HepG2 (cell line): ENCODE data around the gene HPS1. TPM values are rescaled to one million over a fixed set of nuclear protein-coding genes. Genes with fewer than 3 reads are reported as not detected.

Source experiments
- ATAC-seq: fragments of 200-7000 bp; cut with Tn5 transposase; 3 replicates; pipeline ENCODE4 v1.9.1; 2020; ENCODE audit warnings: mild to moderate bottlenecking, moderate library complexity
- BruUV-seq: library from RNA; stranded (reverse); fragments of 400-500 nt; replicated peaks from 2 replicates; lab custom pipeline; 2021; lab: Mats Ljungman, UMichigan
- CTCF ChIA-PET: fragments of 300-600 bp; formaldehyde crosslinking; extraction: SDS; loops from one replicate; lab custom pipeline; 2021; ENCODE audit warnings: low total read pairs, inconsistent platforms, low intra/inter-chr PET ratio; lab: Yijun Ruan, JAX
- POLR2A ChIA-PET: fragments of 350-600 bp; sonication (Branson Sonifier 250); formaldehyde crosslinking; loops from one replicate; lab custom pipeline; 2020; ENCODE audit warnings: antibody characterized with exemption, inconsistent platforms; lab: Yijun Ruan, JAX
- DNase-seq: peaks from one replicate; pipeline ENCODE4 v3.0.0-alpha.2; 2015; ENCODE audit warnings: low spot score
- FAIRE-seq: peaks from 3 replicates; lab custom pipeline; 2011; peaks lifted over from hg19 to GRCh38; lab: Jason Lieb, UNC
- H2AFZ ChIP-seq: one replicate; pipeline ENCODE4 v1.6.1; 2011; ENCODE audit warnings: low read length, inconsistent platforms
- H3K27ac ChIP-seq: fragments of 300-600 bp; 3 replicates; pipeline ENCODE4 v1.8.0; 2011; ENCODE audit warnings: mixed run types, mild to moderate bottlenecking, mixed read lengths, low read length, inconsistent platforms; ENCODE audit not compliant: insufficient read depth; ENCODE audit errors: extremely low read length
- H3K27me3 ChIP-seq, 2 experiments: fragments of 200-600 bp in 1 of 2; 2 replicates in 1 of 2; 3 replicates in 1 of 2; pipeline versions ENCODE4 v1.6.0 to v1.8.0; 2011; ENCODE audit warnings: low read length in 2 of 2, mild to moderate bottlenecking in 2 of 2, moderate library complexity in 2 of 2, inconsistent platforms in 1 of 2; ENCODE audit not compliant: insufficient read depth in 2 of 2, control insufficient read depth in 1 of 2
- H3K36me3 ChIP-seq, 2 experiments: fragments of 200-600 bp in 1 of 2; replicated peaks in 1 of 2; 2 replicates in 1 of 2; 3 replicates in 1 of 2; pipeline versions ENCODE4 v1.5.1 to v1.8.0; 2011; ENCODE audit warnings: low read length in 2 of 2, inconsistent platforms in 1 of 2; ENCODE audit not compliant: insufficient read depth in 2 of 2, control insufficient read depth in 1 of 2
- H3K4me1 ChIP-seq: 2 replicates; pipeline ENCODE4 v1.5.1; 2012; ENCODE audit warnings: low read length, inconsistent platforms; ENCODE audit not compliant: insufficient read depth
- H3K4me2 ChIP-seq: 2 replicates; pipeline ENCODE4 v1.6.0; 2011; ENCODE audit warnings: low read depth, low read length, inconsistent platforms
- H3K4me3 ChIP-seq, 3 experiments: fragments of 200-600 bp in 1 of 3; sonication (generic), shearing (Covaris generic) in 1 of 3; replicated peaks in 1 of 3; 2 replicates each; pipeline ENCODE4 v1.5.1; 2011 to 2016; ENCODE audit warnings: low read length in 3 of 3, inconsistent platforms in 2 of 3, low read depth in 2 of 3, mild to moderate bottlenecking in 2 of 3, control low read depth in 1 of 3, mixed read lengths in 1 of 3; ENCODE audit not compliant: insufficient read depth in 1 of 3
- H3K79me2 ChIP-seq: one replicate; pipeline ENCODE4 v1.6.1; 2011; ENCODE audit warnings: low read length, inconsistent platforms; ENCODE audit not compliant: insufficient read depth
- H3K9ac ChIP-seq: 2 replicates; pipeline ENCODE4 v1.6.0; 2011; ENCODE audit warnings: mild to moderate bottlenecking, low read depth, low read length, inconsistent platforms; ENCODE audit not compliant: insufficient read depth
- H3K9me3 ChIP-seq: 2 replicates; pipeline ENCODE4 v1.5.1; 2012; ENCODE audit warnings: mild to moderate bottlenecking, low read length
- H4K20me1 ChIP-seq: 2 replicates; pipeline ENCODE4 v1.6.0; 2011; ENCODE audit warnings: inconsistent platforms, mild to moderate bottlenecking, low read length, moderate library complexity; ENCODE audit not compliant: insufficient read depth
- ATF4 ChIP-seq, 2 experiments: fragments of 450-650 bp in 1 of 2; sonication (generic) in 1 of 2; formaldehyde crosslinking; IDR thresholded peaks; 2 replicates each; pipeline versions ENCODE4 v1.5.0 to v1.8.0; 2020 to 2022; ENCODE audit warnings: mild to moderate bottlenecking in 1 of 2, missing genetic modification reagents in 1 of 2
- HMG20A ChIP-seq: IDR thresholded peaks from 2 replicates; pipeline ENCODE4 v1.6.1; 2016; ENCODE audit warnings: borderline replicate concordance
- NFAT5 ChIP-seq: sonication (generic); formaldehyde crosslinking; IDR thresholded peaks from 2 replicates; pipeline ENCODE4 v1.4.0; 2020; ENCODE audit warnings: missing genetic modification reagents
- PCBP2 ChIP-seq: fragments of 200-400 bp; formaldehyde crosslinking; optimal IDR thresholded peaks from 2 replicates; pipeline ENCODE3; 2018; ENCODE audit warnings: low read length, low read depth; ENCODE audit not compliant: poor library complexity, severe bottlenecking
- PHF21A ChIP-seq: sonication (generic); formaldehyde crosslinking; IDR thresholded peaks from 2 replicates; pipeline ENCODE4 v1.5.0; 2020; ENCODE audit warnings: mild to moderate bottlenecking, missing genetic modification reagents
- SRSF9 ChIP-seq: fragments of 200-400 bp; formaldehyde crosslinking; IDR thresholded peaks from 2 replicates; pipeline ENCODE4 v1.6.1; 2018; ENCODE audit warnings: borderline replicate concordance, mild to moderate bottlenecking, low read depth, low read length; ENCODE audit not compliant: insufficient read depth, poor library complexity, severe bottlenecking
- WGBS: methylation state at CpG from one replicate; pipeline ENCODE4 v1.1.6; 2017; ENCODE audit warnings: low lambda C conversion rate; 5-methylcytosine and 5-hydroxymethylcytosine counted together
- in situ Hi-C: cut with HindIII; loops from 2 replicates; pipeline ENCODE4 v1.10.0; 2017; ENCODE audit warnings: low pct_unique_long_range_greater_than_20kb; ENCODE audit not compliant: extremely low pct_ligation_motif_present
- intact Hi-C: fragments of 100-400 bp; cut with micrococcal nuclease; formaldehyde crosslinking; loops from one replicate; pipeline ENCODE4 v1.10.0; 2022; ENCODE audit not compliant: unreplicated experiment
- polyA plus RNA-seq, 8 experiments: library from polyadenylated mRNA; depleted of rRNA in 3 of 8; stranded (reverse) in 7 of 8; unstranded in 1 of 8; fragments of >200 nt; fragmentation: Illumina TruSeq in 4 of 8; extraction: Trizol in 4 of 8; gene quantifications; 2 replicates each; pipeline versions ENCODE4 v1.2.1 to v1.2.3, GENCODE V29; 2011 to 2016; ENCODE audit warnings: low read depth in 4 of 8, missing spikeins in 1 of 8, mixed read lengths in 1 of 8; ENCODE audit not compliant: insufficient read depth in 1 of 8
- total RNA-seq, 5 experiments: library from RNA; depleted of rRNA; stranded (reverse); fragments of >200 nt; fragmentation: Illumina TruSeq; extraction: Trizol; gene quantifications; 2 replicates each; pipeline ENCODE4 v1.2.3, GENCODE V29; 2016; ENCODE audit warnings: low read depth in 1 of 5

Gene HPS1
- total and polyA plus RNA-seq, 2 of the 13 experiments (the other 11 are each of a cell fraction or from before 2014, with no cell fraction given) = 24.6 to 25.8 TPM

- H3K27ac ChIP-seq = no peak overlapping the region
- DNase-seq = no peak
- WGBS = 35% methylated on average over 15 of the region's 15 CpGs
- no peaks in the 10 kb centered on the region for H3K36me3 ChIP-seq
- H3K4me3 ChIP-seq = no peak overlapping the region
- FAIRE-seq = no peak
- H3K4me2 ChIP-seq = peak overlapping the region; percentile 97
- intact Hi-C loops (loop anchor here (1.0 to 10.0 kb wide), 5 partner anchors 197 to 779 kb away; no protein-coding TSS in a partner anchor), in situ Hi-C loops (loop anchor here (5.0 to 25.0 kb wide), 2 partner anchors 195 to 570 kb away; no protein-coding TSS in a partner anchor)
- H3K9ac ChIP-seq = no peak overlapping the region
- no peaks in the 10 kb centered on the region for H4K20me1 ChIP-seq
- ChIA-PET POLR2A (interaction anchor here (1.6 kb wide), 1 partner anchor 52 kb away, joined by 5 read pairs; the partner anchor contains the start of gene PYROXD2), CTCF (interaction anchor here (0.8 to 2.4 kb wide), 5 partner anchors 194 to 810 kb away, joined by 3 to 26 read pairs (median 9); no protein-coding TSS in a partner anchor)
- H3K27me3 ChIP-seq = peaks cover 4 to 23% of the 10 kb centered on the region in 2 experiments
- no peaks in the 10 kb centered on the region for H3K4me1 ChIP-seq
- no peaks in the 10 kb centered on the region for H3K79me2 ChIP-seq
- H3K9me3 ChIP-seq = no peaks in the 10 kb centered on the region
- BruUV-seq = no TSS peak
- no peak; the same call in 2 of the 3 replicates for ATAC-seq
- TF ChIP-seq PCBP2 (no peak), PHF21A (no peak)
- H2AFZ ChIP-seq = no peak overlapping the region
These were observed 20.2 kb upstream of the HPS1 start for GRCh38 chr10:98466861-98467505.

GRCh38 chr10:98465866-98466265, 19.1 kb upstream of the HPS1 start:
- ATAC-seq (no peak), FAIRE-seq (no peak), DNase-seq (no peak)
- Histone ChIP-seq H3K79me2 (no peaks in the 10 kb centered on the region), H3K9ac (no peak overlapping the region), H4K20me1 (no peaks in the 10 kb centered on the region), H3K9me3 (no peaks in the 10 kb centered on the region), H3K27ac (no peak overlapping the region), H3K4me3 (no peak overlapping the region), H3K4me1 (peaks cover 6% of the 10 kb centered on the region; the same call in 1 of the 2 replicates), H3K4me2 (no peak overlapping the region), H3K27me3 (peaks cover 4 to 19% of the 10 kb centered on the region in 2 experiments), H2AFZ (no peak overlapping the region), H3K36me3 (no peaks in the 10 kb centered on the region)
- in situ Hi-C loops (loop anchor here (5.0 to 25.0 kb wide), 2 partner anchors 196 to 571 kb away; no protein-coding TSS in a partner anchor), intact Hi-C loops (loop anchor here (5.0 to 10.0 kb wide), 2 partner anchors 399 to 576 kb away; no protein-coding TSS in a partner anchor)
- WGBS = 64% methylated on average over 3 of the region's 3 CpGs
- no TSS peak for BruUV-seq
- ChIA-PET POLR2A (interaction anchor here (1.6 kb wide), 1 partner anchor 51 kb away, joined by 5 read pairs; the partner anchor contains the start of gene PYROXD2), CTCF (no interaction called here)
- TF ChIP-seq NFAT5 (CRISPR knock-in tag) (no peak), HMG20A (CRISPR knock-in tag) (no peak), ATF4 (CRISPR knock-in tag; IDR thresholded peaks at IDR 0.05) (no peak), SRSF9 (no peak)
